GM12875 (cell line): Measurements from ENCODE around the gene STOML1.

Source experiments
- H3K4me3 ChIP-seq: one replicate; pipeline ENCODE4 v1.5.1; 2011; ENCODE audit warnings: low read depth, low read length, control low read depth
- TF ChIP-seq, protein P1 (sequence below): IDR thresholded peaks from 2 replicates; pipeline ENCODE4 v1.5.1; 2011; ENCODE audit warnings: low read depth, mild to moderate bottlenecking, control low read depth, inconsistent platforms, low read length, moderate library complexity, borderline replicate concordance; ENCODE audit not compliant: insufficient read depth

Gene STOML1

DNA sequence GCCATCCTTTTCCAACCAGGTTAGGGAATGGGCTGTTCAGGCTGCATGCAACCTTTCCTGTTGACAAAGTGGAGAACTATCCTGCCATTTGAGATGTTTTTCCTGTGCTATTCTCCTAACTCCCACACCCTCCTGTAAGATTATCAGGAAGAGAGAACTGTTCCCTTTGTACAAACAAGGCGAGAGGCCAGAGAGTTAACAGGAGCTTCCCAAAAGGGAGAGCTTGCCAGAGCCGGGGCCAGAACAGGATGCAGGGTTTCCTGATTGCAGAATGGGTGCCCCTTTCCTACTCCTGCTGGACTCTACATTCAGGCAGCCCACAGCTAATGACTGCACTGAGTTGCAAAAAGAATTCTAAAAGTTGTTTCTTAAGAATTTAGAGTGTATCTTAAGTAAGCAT, 19.5 kb upstream of the STOML1 start:
- no peak overlapping the region for H3K4me3 ChIP-seq
- TF ChIP-seq, protein P1, sequence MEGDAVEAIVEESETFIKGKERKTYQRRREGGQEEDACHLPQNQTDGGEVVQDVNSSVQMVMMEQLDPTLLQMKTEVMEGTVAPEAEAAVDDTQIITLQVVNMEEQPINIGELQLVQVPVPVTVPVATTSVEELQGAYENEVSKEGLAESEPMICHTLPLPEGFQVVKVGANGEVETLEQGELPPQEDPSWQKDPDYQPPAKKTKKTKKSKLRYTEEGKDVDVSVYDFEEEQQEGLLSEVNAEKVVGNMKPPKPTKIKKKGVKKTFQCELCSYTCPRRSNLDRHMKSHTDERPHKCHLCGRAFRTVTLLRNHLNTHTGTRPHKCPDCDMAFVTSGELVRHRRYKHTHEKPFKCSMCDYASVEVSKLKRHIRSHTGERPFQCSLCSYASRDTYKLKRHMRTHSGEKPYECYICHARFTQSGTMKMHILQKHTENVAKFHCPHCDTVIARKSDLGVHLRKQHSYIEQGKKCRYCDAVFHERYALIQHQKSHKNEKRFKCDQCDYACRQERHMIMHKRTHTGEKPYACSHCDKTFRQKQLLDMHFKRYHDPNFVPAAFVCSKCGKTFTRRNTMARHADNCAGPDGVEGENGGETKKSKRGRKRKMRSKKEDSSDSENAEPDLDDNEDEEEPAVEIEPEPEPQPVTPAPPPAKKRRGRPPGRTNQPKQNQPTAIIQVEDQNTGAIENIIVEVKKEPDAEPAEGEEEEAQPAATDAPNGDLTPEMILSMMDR: no peak

DNA sequence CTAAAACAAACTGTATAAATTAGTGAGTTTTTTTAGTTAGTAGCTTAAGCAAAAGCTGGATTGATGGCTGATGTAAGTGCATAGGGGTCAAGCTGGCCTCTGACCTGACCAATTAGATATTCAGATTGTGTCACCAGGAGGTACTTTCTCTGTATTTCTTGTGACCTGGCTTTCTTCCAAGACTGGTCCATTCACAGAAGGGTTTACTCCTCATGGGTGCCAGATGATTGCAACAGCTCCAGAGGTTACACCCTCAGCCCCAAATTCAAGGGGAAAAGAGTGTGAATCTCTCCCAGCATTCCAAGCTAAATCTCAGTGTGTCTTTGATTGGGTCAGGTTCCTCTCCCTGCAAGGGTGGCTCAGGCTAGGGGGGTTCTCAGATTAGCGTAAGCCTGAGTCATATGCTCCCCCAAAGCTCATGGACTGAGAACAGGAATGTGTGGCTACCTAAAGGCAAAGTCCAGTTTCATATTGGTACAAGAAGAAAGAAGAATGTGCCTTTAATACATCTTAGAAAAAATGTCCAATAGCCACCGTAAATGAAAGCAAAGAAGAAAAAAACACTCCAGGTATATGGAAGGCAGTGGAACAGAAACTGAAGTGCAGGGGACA, 18.9 kb upstream of the STOML1 start:
- no peak overlapping the region for H3K4me3 ChIP-seq
- TF ChIP-seq, protein P1: no peak

DNA sequence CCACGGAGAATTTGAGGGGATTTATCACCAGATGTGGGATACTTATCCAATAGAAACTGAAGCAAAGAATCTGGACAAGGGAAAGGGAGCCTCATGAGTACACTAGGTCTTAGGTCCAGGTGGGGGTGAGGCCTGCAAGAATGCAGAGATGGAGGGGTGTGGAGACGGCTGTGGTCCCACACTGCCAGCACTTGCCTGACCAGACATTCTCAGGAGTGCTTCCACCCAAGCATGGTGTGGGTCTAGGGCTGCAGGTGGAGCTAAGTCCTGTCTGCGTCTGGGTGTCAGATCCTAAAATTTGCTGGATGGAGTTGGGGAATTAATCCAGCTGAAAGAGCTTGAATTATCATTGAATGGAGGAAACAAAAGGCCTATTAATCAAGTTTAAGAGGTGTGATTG, 16.8 kb upstream of the STOML1 start:
- TF ChIP-seq, protein P1: no peak

DNA sequence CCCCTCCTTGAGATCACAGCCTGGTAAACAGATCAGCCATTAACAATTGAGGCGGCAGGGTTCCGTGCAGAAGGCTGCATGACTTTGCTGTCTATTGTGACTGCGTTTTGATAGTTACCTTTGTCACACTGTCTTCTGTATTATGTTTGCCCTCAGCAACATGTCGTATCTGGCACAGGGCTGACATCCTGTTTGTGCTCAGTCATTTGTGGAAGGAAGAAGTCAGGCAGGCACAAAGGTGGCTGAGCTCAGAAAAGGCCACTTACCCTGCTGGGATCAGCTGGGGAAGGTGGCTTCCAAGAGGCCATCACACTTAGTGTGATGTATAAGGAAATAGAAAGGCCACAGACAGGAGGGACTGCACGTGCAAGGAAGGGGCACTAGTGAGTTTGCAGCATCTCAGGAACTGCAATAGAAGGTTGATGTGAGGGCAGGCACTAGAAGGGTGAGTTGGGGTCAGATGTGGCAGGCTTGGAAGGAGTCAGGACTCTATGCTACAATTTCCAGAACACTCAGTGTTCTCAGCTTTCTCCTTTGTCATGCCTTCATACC, 15.8 kb upstream of the STOML1 start:
- TF ChIP-seq, protein P1: no peak
- H3K4me3 ChIP-seq: no peak overlapping the region

More for the DNA sequence above, 16.8 kb upstream of the STOML1 start:
- no peak overlapping the region for H3K4me3 ChIP-seq

DNA sequence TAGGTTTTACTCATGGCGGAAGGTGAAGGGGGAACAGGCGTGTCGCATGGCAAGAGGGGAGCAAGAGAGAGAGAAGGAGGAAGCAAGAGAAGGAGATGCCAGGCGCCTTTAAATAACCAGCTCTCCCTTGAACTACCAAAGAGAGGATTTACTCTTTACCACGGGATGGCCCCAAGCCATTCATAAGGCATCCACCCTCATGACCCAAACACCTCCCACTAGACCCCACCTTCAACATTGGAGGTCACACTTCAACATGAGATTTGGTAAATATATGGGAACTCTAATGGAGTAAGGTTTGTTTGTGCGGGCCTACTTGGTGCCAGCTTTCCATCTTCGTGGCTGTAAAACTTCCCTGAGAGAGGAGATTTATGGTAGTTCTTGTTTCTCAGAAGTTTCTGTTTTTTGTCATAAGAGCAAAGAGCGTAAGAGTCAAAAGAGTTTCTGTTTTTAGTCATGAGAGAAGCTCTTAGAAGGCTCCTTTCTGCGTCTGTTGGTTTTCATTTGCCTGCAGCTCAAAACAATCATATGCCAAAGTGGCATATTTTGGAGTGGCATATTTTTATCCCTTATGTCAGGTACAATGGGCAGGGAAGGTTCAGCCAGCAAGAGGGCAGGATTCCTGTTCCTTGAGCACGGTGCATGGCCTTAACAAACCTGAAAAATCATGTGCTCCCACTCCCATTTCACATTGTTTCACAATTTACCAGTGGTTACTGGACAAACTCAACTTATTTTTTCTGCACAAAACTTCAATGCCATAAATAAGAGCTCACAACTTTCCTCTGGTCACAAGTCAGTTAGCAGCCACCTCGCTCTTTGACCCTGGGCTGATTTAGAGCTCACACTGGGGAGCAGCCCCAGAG, 14.9 kb upstream of the STOML1 start:
- TF ChIP-seq, protein P1: no peak
- H3K4me3 ChIP-seq: no peak overlapping the region

DNA sequence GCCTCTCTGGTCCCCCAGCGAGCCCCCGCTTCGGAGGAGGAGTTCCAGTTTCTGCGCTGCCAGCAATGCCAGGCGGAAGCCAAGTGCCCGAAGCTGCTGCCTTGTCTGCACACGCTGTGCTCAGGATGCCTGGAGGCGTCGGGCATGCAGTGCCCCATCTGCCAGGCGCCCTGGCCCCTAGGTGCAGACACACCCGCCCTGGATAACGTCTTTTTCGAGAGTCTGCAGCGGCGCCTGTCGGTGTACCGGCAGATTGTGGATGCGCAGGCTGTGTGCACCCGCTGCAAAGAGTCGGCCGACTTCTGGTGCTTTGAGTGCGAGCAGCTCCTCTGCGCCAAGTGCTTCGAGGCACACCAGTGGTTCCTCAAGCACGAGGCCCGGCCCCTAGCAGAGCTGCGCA, 5.9 kb upstream of the STOML1 start:
- TF ChIP-seq, protein P1: no peak
- no peak overlapping the region for H3K4me3 ChIP-seq
